Right atrium auricular region (tissue), 2 donors: ENCODE results near the gene ANKRD29. TPM values are rescaled to one million over a fixed set of nuclear protein-coding genes. Genes with fewer than 3 reads are reported as not detected.
A peak's percentile ranks its signal among the peaks of the same experiment; 100 is the strongest.

Experiments used
- DNase-seq: peaks from one replicate; pipeline ENCODE4 v3.0.0-alpha.2; 2019; ENCODE audit warnings: low spot score
- H3K27ac ChIP-seq, 2 donors: fragments of 200-600 bp; sonication (generic); 1 replicate in 1 of 2; 2 replicates in 1 of 2; pipeline ENCODE4 v1.5.1; 2016 to 2019
- H3K27me3 ChIP-seq, 2 donors: fragments of 200-600 bp; sonication (generic); one replicate each; pipeline versions ENCODE4 v1.5.1 to v1.6.0; 2017 to 2019
- H3K36me3 ChIP-seq: fragments of 200-600 bp; sonication (generic); one replicate; pipeline ENCODE4 v1.5.1; 2016
- H3K4me1 ChIP-seq, 2 donors: fragments of 200-600 bp; sonication (generic); one replicate each; pipeline versions ENCODE4 v1.5.1 to v1.6.0; 2017 to 2019
- H3K4me3 ChIP-seq, 2 donors: fragments of 200-600 bp; sonication (generic); 1 replicate in 1 of 2; 2 replicates in 1 of 2; pipeline ENCODE4 v1.5.1; 2017 to 2019; ENCODE audit warnings: mild to moderate bottlenecking in 1 of 2, moderate library complexity in 1 of 2
- H3K9me3 ChIP-seq, 2 donors: fragments of 200-600 bp; sonication (generic); one replicate each; pipeline ENCODE4 v1.5.1; 2019
- CTCF ChIP-seq, 2 donors: fragments of 200-600 bp; sonication (generic); IDR thresholded peaks; one replicate each; pipeline ENCODE4 v1.5.1; 2019; ENCODE audit warnings: antibody characterized with exemption in 2 of 2
- total RNA-seq, 2 donors: library from RNA; depleted of rRNA; stranded (reverse); fragments of >200 nt; gene quantifications; one replicate each; pipeline ENCODE4 v1.1.0, GENCODE V29; 2016

ANKRD29 gene
- total RNA-seq, 2 donors from 2014 or later = 2.2 to 3.5 TPM

- Histone ChIP-seq H3K4me1 (no peaks in the 10 kb centered on the region), H3K27ac (no peak overlapping the region), H3K27me3 (no peaks in the 10 kb centered on the region), H3K4me3 (no peak overlapping the region), H3K9me3 (peaks cover 0 to 5% of the 10 kb centered on the region in 2 donors), H3K36me3 (no peaks in the 10 kb centered on the region)
- no peak for TF ChIP-seq CTCF (IDR thresholded peaks at IDR 0.05)
- DNase-seq = no peak
These were observed 44.4 kb upstream of the ANKRD29 start for GRCh38 chr18:23706971-23707640.

GRCh38 chr18:23704806-23705205 lies 42.1 kb upstream of the ANKRD29 start:
- no peaks in the 10 kb centered on the region for H3K36me3 ChIP-seq
- H3K9me3 ChIP-seq = peaks cover 0 to 5% of the 10 kb centered on the region in 2 donors
- DNase-seq = no peak
- H3K27ac ChIP-seq = no peak overlapping the region
- no peak for TF ChIP-seq CTCF (IDR thresholded peaks at IDR 0.05)
- no peak overlapping the region for H3K4me3 ChIP-seq
- H3K27me3 ChIP-seq = no peaks in the 10 kb centered on the region
- no peaks in the 10 kb centered on the region for H3K4me1 ChIP-seq

- no peak for DNase-seq
- H3K27ac ChIP-seq = no peak overlapping the region
- no peaks in the 10 kb centered on the region for H3K27me3 ChIP-seq
- H3K36me3 ChIP-seq = no peaks in the 10 kb centered on the region
- H3K4me1 ChIP-seq = no peaks in the 10 kb centered on the region
- no peak for TF ChIP-seq CTCF (IDR thresholded peaks at IDR 0.05)
- H3K9me3 ChIP-seq = peaks cover 0 to 5% of the 10 kb centered on the region in 2 donors
- H3K4me3 ChIP-seq = no peak overlapping the region
These were observed 41.3 kb upstream of the ANKRD29 start for GRCh38 chr18:23703987-23704384.

- peak in 1 of 2 donors; percentile 67 for TF ChIP-seq CTCF (IDR thresholded peaks at IDR 0.05)
- no peaks in the 10 kb centered on the region for H3K27me3 ChIP-seq
- DNase-seq = no peak
- no peaks in the 10 kb centered on the region for H3K36me3 ChIP-seq
- no peak overlapping the region for H3K4me3 ChIP-seq
- no peaks in the 10 kb centered on the region for H3K4me1 ChIP-seq
- H3K9me3 ChIP-seq = peaks cover 0 to 5% of the 10 kb centered on the region in 2 donors
- H3K27ac ChIP-seq = no peak overlapping the region
These were observed 40.6 kb upstream of the ANKRD29 start for GRCh38 chr18:23703057-23703986.

GRCh38 chr18:23702606-23703005 lies 39.9 kb upstream of the ANKRD29 start:
- DNase-seq = no peak
- no peaks in the 10 kb centered on the region for H3K36me3 ChIP-seq
- H3K9me3 ChIP-seq = peaks cover 0 to 5% of the 10 kb centered on the region in 2 donors
- no peaks in the 10 kb centered on the region for H3K27me3 ChIP-seq
- H3K4me3 ChIP-seq = no peak overlapping the region
- no peak overlapping the region for H3K27ac ChIP-seq
- no peaks in the 10 kb centered on the region for H3K4me1 ChIP-seq
- TF ChIP-seq CTCF (IDR thresholded peaks at IDR 0.05) = no peak
